Progenitor cell of endocrine pancreas (in vitro differentiated cells): ENCODE measurements around the gene TUBA4A. TPM values are rescaled to one million over a fixed set of nuclear protein-coding genes. Genes with fewer than 3 reads are reported as not detected.

ENCODE experiments used
- DNase-seq: peaks from one replicate; pipeline ENCODE4 v3.0.0; 2021; ENCODE audit warnings: low spot score; ENCODE audit not compliant: unreplicated experiment
- H3K27ac Mint-ChIP-seq: 2 replicates; pipeline ENCODE4 v1.8.0; 2021; ENCODE audit warnings: mild to moderate bottlenecking, moderate library complexity, mixed read lengths
- H3K27me3 Mint-ChIP-seq: 2 replicates; pipeline ENCODE4 v1.8.0; 2021; ENCODE audit warnings: mixed read lengths
- H3K36me3 Mint-ChIP-seq: 2 replicates; pipeline ENCODE4 v1.8.0; 2022; ENCODE audit warnings: mixed read lengths; ENCODE audit not compliant: insufficient read depth
- H3K4me1 Mint-ChIP-seq: 2 replicates; pipeline ENCODE4 v1.8.0; 2021; ENCODE audit warnings: low read depth, mixed read lengths
- H3K4me3 Mint-ChIP-seq: 2 replicates; pipeline ENCODE4 v1.8.0; 2021; ENCODE audit warnings: low read depth, mild to moderate bottlenecking, moderate library complexity, mixed read lengths
- H3K9me3 Mint-ChIP-seq: 2 replicates; pipeline ENCODE4 v1.8.0; 2021; ENCODE audit warnings: low read depth, mixed read lengths
- CTCF ChIP-seq: fragments of 200-600 bp; sonication (generic); IDR thresholded peaks from one replicate; pipeline ENCODE4 v1.5.0; 2021; ENCODE audit warnings: antibody characterized with exemption, mild to moderate bottlenecking; ENCODE audit not compliant: unreplicated experiment
- total RNA-seq: library from RNA; stranded (reverse); gene quantifications from 2 replicates; pipeline ENCODE4 v1.2.1, GENCODE V29; 2021

Gene TUBA4A
- total RNA-seq, 1 donor from 2014 or later = 9.1 TPM

DNA sequence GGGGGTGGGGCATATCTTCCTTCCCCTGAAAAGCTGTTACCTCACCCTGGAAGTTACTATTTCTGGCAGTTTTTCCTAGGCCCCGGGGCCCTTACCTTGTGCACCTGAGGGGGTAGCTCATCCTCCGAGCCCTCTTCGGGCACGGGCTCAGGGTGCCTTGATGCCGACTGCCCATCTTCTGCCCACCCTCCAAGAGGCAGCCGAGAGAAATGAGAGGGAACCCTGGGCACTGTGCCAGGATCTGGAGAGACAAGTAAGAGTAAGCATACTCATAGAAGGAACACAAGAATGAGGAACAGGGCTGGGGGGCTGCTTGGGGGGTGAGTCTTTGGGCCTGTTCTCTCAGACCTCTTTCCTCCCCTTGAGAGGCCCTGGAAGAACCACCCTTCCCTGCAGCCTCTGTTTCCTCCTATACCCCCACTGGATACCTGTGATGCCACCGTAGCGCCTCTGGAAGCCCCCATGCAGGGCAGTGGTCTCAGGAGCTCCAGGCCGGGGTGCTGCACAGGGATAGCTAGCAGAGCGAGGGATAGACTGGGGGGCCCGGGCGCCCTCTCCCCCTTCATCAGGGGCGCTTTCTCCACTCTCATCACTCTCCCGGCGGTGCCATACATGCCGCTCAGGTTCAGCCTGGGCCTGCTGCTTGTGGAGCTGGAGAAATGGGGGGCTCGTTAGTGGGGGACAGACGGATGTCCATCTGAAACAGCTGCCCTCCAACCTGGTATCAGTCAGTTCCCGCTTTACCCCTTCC is 32.9 kb downstream of the TUBA4A start:
- no peaks in the 10 kb centered on the region for H3K27me3 Mint-ChIP-seq
- no peak for DNase-seq
- no peak for TF ChIP-seq CTCF
- H3K4me3 Mint-ChIP-seq = no peak overlapping the region
- H3K9me3 Mint-ChIP-seq = no peaks in the 10 kb centered on the region
- peaks cover 15% of the 10 kb centered on the region for H3K36me3 Mint-ChIP-seq
- no peak overlapping the region for H3K27ac Mint-ChIP-seq
- H3K4me1 Mint-ChIP-seq = peaks cover 13% of the 10 kb centered on the region

- Mint-ChIP-seq H3K4me3 (no peak overlapping the region), H3K9me3 (no peaks in the 10 kb centered on the region), H3K27me3 (no peaks in the 10 kb centered on the region), H3K4me1 (peaks cover 13% of the 10 kb centered on the region), H3K27ac (no peak overlapping the region), H3K36me3 (peaks cover 12% of the 10 kb centered on the region)
- DNase-seq = no peak
- no peak for TF ChIP-seq CTCF
Measured at GRCh38 chr2:219219784-219220532, 33.8 kb downstream of the TUBA4A start.

- TF ChIP-seq CTCF = no peak
- no peaks in the 10 kb centered on the region for H3K27me3 Mint-ChIP-seq
- H3K4me1 Mint-ChIP-seq = peaks cover 13% of the 10 kb centered on the region
- no peaks in the 10 kb centered on the region for H3K9me3 Mint-ChIP-seq
- DNase-seq = peak; percentile 86
- peak within 1 kb of the TSS; percentile 98 for H3K27ac Mint-ChIP-seq
- H3K4me3 Mint-ChIP-seq = peak within 1 kb of the TSS; percentile 79
- H3K36me3 Mint-ChIP-seq = peaks cover 13% of the 10 kb centered on the region
Measured at GRCh38 chr2:219218732-219219701, 34.7 kb downstream of the TUBA4A start, which contains the start of gene ABCB6. Gene ABCB6 (minus strand): TSS chr2:219218958. CDS start chr2:219218673, 285 bp downstream.

- peak; percentile 47 for DNase-seq
- no peaks in the 10 kb centered on the region for H3K9me3 Mint-ChIP-seq
- H3K27me3 Mint-ChIP-seq = no peaks in the 10 kb centered on the region
- peak overlapping the region; percentile 79 for H3K4me3 Mint-ChIP-seq
- peaks cover 13% of the 10 kb centered on the region for H3K36me3 Mint-ChIP-seq
- peaks cover 13% of the 10 kb centered on the region for H3K4me1 Mint-ChIP-seq
- peak overlapping the region; percentile 98 for H3K27ac Mint-ChIP-seq
- TF ChIP-seq CTCF = no peak
Measured at GRCh38 chr2:219218217-219218731, 35.4 kb downstream of the TUBA4A start.
